K562 (cell line): Measurements from ENCODE around the gene GSS. TPM values are rescaled to one million over a fixed set of nuclear protein-coding genes. Genes with fewer than 3 reads are reported as not detected.

Source experiments
- ATAC-seq: fragments of 200-7000 bp; cut with Tn5 transposase; 3 replicates; pipeline ENCODE4 v1.9.1; 2020; ENCODE audit warnings: moderate library complexity
- BruUV-seq: library from RNA; stranded (reverse); fragments of 400-500 nt; replicated peaks from 2 replicates; lab custom pipeline; 2021; lab: Mats Ljungman, UMichigan
- CTCF ChIA-PET: fragments of 300-600 bp; formaldehyde crosslinking; extraction: SDS; loops from one replicate; lab custom pipeline; 2021; ENCODE audit warnings: low intra/inter-chr PET ratio; lab: Yijun Ruan, JAX
- POLR2A ChIA-PET: fragments of 300-600, 350-650 bp; sonication (Branson Sonifier 250); formaldehyde crosslinking; extraction: SDS; loops from one replicate; lab custom pipeline; 2021; ENCODE audit warnings: antibody characterized with exemption, inconsistent platforms; lab: Yijun Ruan, JAX
- DNase-seq, 4 experiments: peaks; one replicate each; pipeline versions ENCODE4 v3.0.0 to v3.0.0-alpha.2; 2011 to 2018; ENCODE audit warnings: low spot score in 3 of 4, mixed read lengths in 3 of 4; ENCODE audit errors: extremely low read depth in 1 of 4
- FAIRE-seq: peaks from 2 replicates; lab custom pipeline; 2011; peaks lifted over from hg19 to GRCh38; lab: Jason Lieb, UNC
- H2AFZ ChIP-seq: 2 replicates; pipeline ENCODE4 v1.6.0; 2011; ENCODE audit warnings: low read depth, low read length, control low read depth, inconsistent platforms
- H3K27ac ChIP-seq: fragments of 200-600 bp; 3 replicates; pipeline ENCODE4 v1.8.0; 2011; ENCODE audit warnings: low read depth, mild to moderate bottlenecking, control low read depth, inconsistent platforms, low read length, moderate library complexity, mixed read lengths; ENCODE audit errors: extremely low read depth
- H3K27me3 ChIP-seq, 2 experiments: fragments of 300-600 bp in 1 of 2; 2 replicates in 1 of 2; 3 replicates in 1 of 2; pipeline versions ENCODE4 v1.6.0 to v1.8.0; 2011; ENCODE audit warnings: inconsistent platforms in 2 of 2, low read length in 2 of 2, mild to moderate bottlenecking in 1 of 2, mixed read lengths in 1 of 2, moderate library complexity in 1 of 2; ENCODE audit not compliant: control insufficient read depth in 2 of 2, insufficient read depth in 2 of 2
- H3K36me3 ChIP-seq: fragments of 300-600 bp; 3 replicates; pipeline ENCODE4 v1.8.0; 2011; ENCODE audit warnings: mild to moderate bottlenecking, low read length, inconsistent platforms; ENCODE audit not compliant: control insufficient read depth, insufficient read depth
- H3K4me1 ChIP-seq, 2 experiments: fragments of 200-600 bp in 1 of 2; replicated peaks in 1 of 2; 2 replicates in 1 of 2; 3 replicates in 1 of 2; pipeline versions ENCODE4 v1.5.1 to v1.8.0; 2011; ENCODE audit warnings: inconsistent platforms in 2 of 2, low read length in 2 of 2, mild to moderate bottlenecking in 1 of 2, mixed read lengths in 1 of 2, moderate library complexity in 1 of 2; ENCODE audit not compliant: control insufficient read depth in 2 of 2, insufficient read depth in 2 of 2
- H3K4me2 ChIP-seq: 2 replicates; pipeline ENCODE4 v1.6.1; 2011; ENCODE audit warnings: low read length, control low read depth, inconsistent platforms, mixed read lengths; ENCODE audit not compliant: insufficient read depth
- H3K4me3 ChIP-seq: fragments of 200-600 bp; sonication (generic), shearing (Covaris generic); 2 replicates; pipeline ENCODE4 v1.5.1; 2016; ENCODE audit warnings: control low read depth, inconsistent platforms
- H3K79me2 ChIP-seq: fragments of 200-600 bp; 3 replicates; pipeline ENCODE4 v1.8.0; 2011; ENCODE audit warnings: low read length, inconsistent platforms; ENCODE audit not compliant: control insufficient read depth, insufficient read depth
- H3K9ac ChIP-seq, 2 experiments: 2 replicates each; pipeline versions ENCODE4 v1.6.0 to v1.6.1; 2011; ENCODE audit warnings: low read depth in 2 of 2, low read length in 2 of 2, control low read depth in 1 of 2, inconsistent platforms in 1 of 2, mild to moderate bottlenecking in 1 of 2, mixed read lengths in 1 of 2; ENCODE audit not compliant: insufficient read depth in 1 of 2
- H3K9me1 ChIP-seq: one replicate; pipeline ENCODE4 v1.6.0; 2011; ENCODE audit warnings: inconsistent platforms, mild to moderate bottlenecking, low read length, moderate library complexity; ENCODE audit not compliant: control insufficient read depth, insufficient read depth
- H3K9me3 ChIP-seq: replicated peaks from 2 replicates; pipeline ENCODE4 v1.5.1; 2011; ENCODE audit warnings: low read depth, low read length, inconsistent platforms; ENCODE audit not compliant: control insufficient read depth, insufficient read depth
- H4K20me1 ChIP-seq: replicated peaks from 2 replicates; pipeline ENCODE4 v1.6.1; 2011; ENCODE audit warnings: low read length, inconsistent platforms, mixed read lengths; ENCODE audit not compliant: control insufficient read depth, insufficient read depth
- ARHGAP35 ChIP-seq: fragments of 450-650 bp; IDR thresholded peaks from 2 replicates; pipeline ENCODE4 v1.6.1; 2018; ENCODE audit not compliant: partially characterized antibody
- CBFA2T2 ChIP-seq: fragments of 450-650 bp; conservative IDR thresholded peaks from 2 replicates; pipeline ENCODE4 v1.6.1; 2017; ENCODE audit warnings: mild to moderate bottlenecking
- CBX3 ChIP-seq, 2 experiments: IDR thresholded peaks; 1 replicate in 1 of 2; 2 replicates in 1 of 2; pipeline ENCODE4 v1.6.1; 2012; ENCODE audit warnings: inconsistent platforms in 2 of 2, low read length in 2 of 2, borderline replicate concordance in 1 of 2, control low read depth in 1 of 2
- ELF4 ChIP-seq: fragments of 450-650 bp; formaldehyde crosslinking; IDR thresholded peaks from 2 replicates; pipeline ENCODE4 v1.4.0; 2022; ENCODE audit warnings: missing genetic modification characterization
- FOS ChIP-seq: IDR thresholded peaks from 3 replicates; pipeline ENCODE4 v1.6.1; 2011; ENCODE audit not compliant: insufficient read length; ENCODE audit errors: extremely low read depth
- GTF2E2 ChIP-seq: fragments of 200-800 bp; sonication (Bioruptor generic); IDR thresholded peaks from 2 replicates; pipeline ENCODE4 v1.6.1; 2016; ENCODE audit warnings: missing genetic modification characterization, missing compliant biosample characterization
- ZNF584 ChIP-seq: fragments of 200-800 bp; sonication (Bioruptor generic); IDR thresholded peaks from 2 replicates; pipeline ENCODE4 v1.6.1; 2016; ENCODE audit warnings: low read depth, mild to moderate bottlenecking, missing genetic modification characterization, missing compliant biosample characterization
- ZNF589 ChIP-seq: fragments of 200-800 bp; sonication (Bioruptor generic); IDR thresholded peaks from 2 replicates; pipeline ENCODE4 v1.6.1; 2016; ENCODE audit warnings: low read depth, missing genetic modification characterization, missing compliant biosample characterization
- whole genome bisulfite sequencing: fragments of 100-300 bp; shearing (Covaris generic); methylation state at CpG from one replicate; pipeline ENCODE4 v1.1.6; 2016; ENCODE audit warnings: low coverage, mixed read lengths; ENCODE audit not compliant: insufficient coverage; ENCODE audit errors: missing lambda C conversion rate; 5-methylcytosine and 5-hydroxymethylcytosine counted together
- in situ Hi-C: fragments of 300-500 bp; cut with MboI; formaldehyde crosslinking; loops from 4 replicates; pipeline ENCODE4 v1.15.0; 2018; ENCODE audit warnings: inconsistent platforms, mixed read lengths
- intact Hi-C: fragments of 100-400 bp; cut with micrococcal nuclease; formaldehyde crosslinking; loops from 2 replicates; pipeline ENCODE4 v1.14.2; 2022
- polyA plus RNA-seq, 8 experiments: library from polyadenylated mRNA; depleted of rRNA in 4 of 8; stranded (reverse) in 5 of 8; unstranded in 3 of 8; fragments of >200 nt; fragmentation: Nextera tagmentation in 2 of 8; fragmentation: Illumina TruSeq in 1 of 8; extraction: Ambion mirVana in 2 of 8; extraction: Trizol in 1 of 8; gene quantifications; 2 replicates each; pipeline versions ENCODE4 v1.2.1 to v1.2.3, GENCODE V29; 2011 to 2014; ENCODE audit warnings: inconsistent platforms in 1 of 8, missing spikeins in 1 of 8
- total RNA-seq, 7 experiments: library from RNA; depleted of rRNA in 6 of 7; stranded (reverse); fragments of >200 nt in 6 of 7; fragmentation: Illumina TruSeq in 2 of 7; extraction: Trizol in 2 of 7; gene quantifications; 2 replicates each; pipeline versions ENCODE4 v1.2.1 to v1.2.3, GENCODE V29; 2011 to 2021; ENCODE audit warnings: low replicate concordance in 1 of 7
- TF ChIP-seq, protein P1 (sequence below): fragments of 250-450 bp; sonication (Bioruptor Pico); IDR thresholded peaks from 2 replicates; pipeline ENCODE4 v1.4.0; 2020; ENCODE audit warnings: mild to moderate bottlenecking, moderate library complexity
- TF ChIP-seq, protein P2 (sequence below): sonication (generic); formaldehyde crosslinking; IDR thresholded peaks from 2 replicates; pipeline ENCODE4 v1.8.0; 2023; ENCODE audit warnings: mild to moderate bottlenecking, missing genetic modification reagents
- TF ChIP-seq, protein P3 (sequence below): sonication (generic); formaldehyde crosslinking; IDR thresholded peaks from 2 replicates; pipeline ENCODE4 v1.8.0; 2022; ENCODE audit warnings: mild to moderate bottlenecking, missing genetic modification reagents
- TF ChIP-seq, protein P4 (sequence below): IDR thresholded peaks from 3 replicates; pipeline ENCODE4 v1.6.1; 2011; ENCODE audit warnings: borderline replicate concordance, mild to moderate bottlenecking, moderate library complexity; ENCODE audit not compliant: insufficient read length; ENCODE audit errors: extremely low read depth
- TF ChIP-seq, protein P5 (sequence below): IDR thresholded peaks from 2 replicates; pipeline ENCODE4 v1.6.1; 2014; ENCODE audit warnings: antibody characterized with exemption

GSS gene
- total and polyA plus RNA-seq, 9 of the 15 experiments (the other 6 are each of a cell fraction or from before 2014, with no cell fraction given), result 18.4 to 165 (median 89.4) TPM

DNA sequence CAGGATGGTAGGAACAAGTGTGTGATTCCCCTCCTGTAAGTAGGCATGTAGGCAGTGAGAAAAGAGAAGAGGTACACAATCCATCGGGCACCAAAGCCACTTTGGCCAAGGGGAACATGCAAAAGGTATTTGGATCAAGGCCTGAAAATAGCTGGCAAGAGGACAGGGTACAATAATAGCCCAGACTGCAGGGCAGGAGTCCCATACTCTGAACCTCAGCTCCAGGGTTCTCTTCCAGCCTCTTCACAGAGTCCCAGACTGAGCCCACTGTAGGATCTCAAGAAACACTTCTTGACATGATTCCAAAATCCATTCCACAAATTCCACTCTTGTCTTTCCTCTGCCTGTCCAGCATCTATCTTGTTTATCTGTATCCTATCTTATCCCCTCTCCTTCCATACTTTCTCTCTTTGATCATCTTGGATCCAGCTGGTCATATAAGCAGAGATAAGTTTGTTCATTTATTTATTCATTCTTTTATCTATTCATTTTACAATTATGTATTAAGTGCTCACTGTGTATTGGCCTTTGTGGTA lies 59.5 kb downstream of the GSS start:
- Histone ChIP-seq H3K4me3 (no peak overlapping the region), H3K36me3 (peaks cover 40% of the 10 kb centered on the region), H3K4me1 (peaks cover 3 to 11% of the 10 kb centered on the region in 2 experiments; a peak in 4 of 5 replicates), H3K4me2 (no peak overlapping the region), H3K9me3 (no peaks in the 10 kb centered on the region), H3K9me1 (no peaks in the 10 kb centered on the region), H3K27me3 (no peaks in the 10 kb centered on the region), H2AFZ (no peak overlapping the region), H4K20me1 (no peaks in the 10 kb centered on the region), H3K79me2 (peaks cover 37% of the 10 kb centered on the region; the same call in 2 of the 3 replicates), H3K9ac (no peak overlapping the region), H3K27ac (no peak overlapping the region)
- POLR2A ChIA-PET, result interaction anchor here (0.6 to 1.3 kb wide), 2 partner anchors 9 to 12 kb away, joined by 3 read pairs; no protein-coding TSS in a partner anchor
- DNase-seq (no peak), ATAC-seq (no peak), FAIRE-seq (no peak)
- intact Hi-C loops, result no loop called here
- CTCF ChIA-PET, result no interaction called here
- in situ Hi-C loops, result no loop called here
- WGBS, result 64% methylated on average over 1 of the region's 1 CpG
- no TSS peak for BruUV-seq
- TF ChIP-seq ARHGAP35 (no peak), CBX3 (IDR thresholded peaks at IDR 0.05; ENCODE audit: borderline replicate concordance in 1 of 2, low read length in 2 of 2) (no peak), GTF2E2 (no peak), CBFA2T2 (no peak), ZNF589 (CRISPR knock-in tag) (no peak), ELF4 (CRISPR knock-in tag) (no peak), FOS (no peak), ZNF584 (CRISPR knock-in tag) (no peak)
- TF ChIP-seq, protein P1, sequence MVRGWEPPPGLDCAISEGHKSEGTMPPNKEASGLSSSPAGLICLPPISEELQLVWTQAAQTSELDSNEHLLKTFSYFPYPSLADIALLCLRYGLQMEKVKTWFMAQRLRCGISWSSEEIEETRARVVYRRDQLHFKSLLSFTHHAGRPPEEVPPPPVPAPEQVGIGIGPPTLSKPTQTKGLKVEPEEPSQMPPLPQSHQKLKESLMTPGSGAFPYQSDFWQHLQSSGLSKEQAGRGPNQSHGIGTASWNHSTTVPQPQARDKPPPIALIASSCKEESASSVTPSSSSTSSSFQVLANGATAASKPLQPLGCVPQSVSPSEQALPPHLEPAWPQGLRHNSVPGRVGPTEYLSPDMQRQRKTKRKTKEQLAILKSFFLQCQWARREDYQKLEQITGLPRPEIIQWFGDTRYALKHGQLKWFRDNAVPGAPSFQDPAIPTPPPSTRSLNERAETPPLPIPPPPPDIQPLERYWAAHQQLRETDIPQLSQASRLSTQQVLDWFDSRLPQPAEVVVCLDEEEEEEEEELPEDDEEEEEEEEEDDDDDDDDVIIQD (CRISPR knock-in tag), result no peak
- TF ChIP-seq, protein P2, sequence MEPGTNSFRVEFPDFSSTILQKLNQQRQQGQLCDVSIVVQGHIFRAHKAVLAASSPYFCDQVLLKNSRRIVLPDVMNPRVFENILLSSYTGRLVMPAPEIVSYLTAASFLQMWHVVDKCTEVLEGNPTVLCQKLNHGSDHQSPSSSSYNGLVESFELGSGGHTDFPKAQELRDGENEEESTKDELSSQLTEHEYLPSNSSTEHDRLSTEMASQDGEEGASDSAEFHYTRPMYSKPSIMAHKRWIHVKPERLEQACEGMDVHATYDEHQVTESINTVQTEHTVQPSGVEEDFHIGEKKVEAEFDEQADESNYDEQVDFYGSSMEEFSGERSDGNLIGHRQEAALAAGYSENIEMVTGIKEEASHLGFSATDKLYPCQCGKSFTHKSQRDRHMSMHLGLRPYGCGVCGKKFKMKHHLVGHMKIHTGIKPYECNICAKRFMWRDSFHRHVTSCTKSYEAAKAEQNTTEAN, result no peak
- TF ChIP-seq, protein P3, sequence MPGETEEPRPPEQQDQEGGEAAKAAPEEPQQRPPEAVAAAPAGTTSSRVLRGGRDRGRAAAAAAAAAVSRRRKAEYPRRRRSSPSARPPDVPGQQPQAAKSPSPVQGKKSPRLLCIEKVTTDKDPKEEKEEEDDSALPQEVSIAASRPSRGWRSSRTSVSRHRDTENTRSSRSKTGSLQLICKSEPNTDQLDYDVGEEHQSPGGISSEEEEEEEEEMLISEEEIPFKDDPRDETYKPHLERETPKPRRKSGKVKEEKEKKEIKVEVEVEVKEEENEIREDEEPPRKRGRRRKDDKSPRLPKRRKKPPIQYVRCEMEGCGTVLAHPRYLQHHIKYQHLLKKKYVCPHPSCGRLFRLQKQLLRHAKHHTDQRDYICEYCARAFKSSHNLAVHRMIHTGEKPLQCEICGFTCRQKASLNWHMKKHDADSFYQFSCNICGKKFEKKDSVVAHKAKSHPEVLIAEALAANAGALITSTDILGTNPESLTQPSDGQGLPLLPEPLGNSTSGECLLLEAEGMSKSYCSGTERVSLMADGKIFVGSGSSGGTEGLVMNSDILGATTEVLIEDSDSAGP, result no peak
- TF ChIP-seq, protein P4, sequence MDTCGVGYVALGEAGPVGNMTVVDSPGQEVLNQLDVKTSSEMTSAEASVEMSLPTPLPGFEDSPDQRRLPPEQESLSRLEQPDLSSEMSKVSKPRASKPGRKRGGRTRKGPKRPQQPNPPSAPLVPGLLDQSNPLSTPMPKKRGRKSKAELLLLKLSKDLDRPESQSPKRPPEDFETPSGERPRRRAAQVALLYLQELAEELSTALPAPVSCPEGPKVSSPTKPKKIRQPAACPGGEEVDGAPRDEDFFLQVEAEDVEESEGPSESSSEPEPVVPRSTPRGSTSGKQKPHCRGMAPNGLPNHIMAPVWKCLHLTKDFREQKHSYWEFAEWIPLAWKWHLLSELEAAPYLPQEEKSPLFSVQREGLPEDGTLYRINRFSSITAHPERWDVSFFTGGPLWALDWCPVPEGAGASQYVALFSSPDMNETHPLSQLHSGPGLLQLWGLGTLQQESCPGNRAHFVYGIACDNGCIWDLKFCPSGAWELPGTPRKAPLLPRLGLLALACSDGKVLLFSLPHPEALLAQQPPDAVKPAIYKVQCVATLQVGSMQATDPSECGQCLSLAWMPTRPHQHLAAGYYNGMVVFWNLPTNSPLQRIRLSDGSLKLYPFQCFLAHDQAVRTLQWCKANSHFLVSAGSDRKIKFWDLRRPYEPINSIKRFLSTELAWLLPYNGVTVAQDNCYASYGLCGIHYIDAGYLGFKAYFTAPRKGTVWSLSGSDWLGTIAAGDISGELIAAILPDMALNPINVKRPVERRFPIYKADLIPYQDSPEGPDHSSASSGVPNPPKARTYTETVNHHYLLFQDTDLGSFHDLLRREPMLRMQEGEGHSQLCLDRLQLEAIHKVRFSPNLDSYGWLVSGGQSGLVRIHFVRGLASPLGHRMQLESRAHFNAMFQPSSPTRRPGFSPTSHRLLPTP, result no peak
- TF ChIP-seq, protein P5, sequence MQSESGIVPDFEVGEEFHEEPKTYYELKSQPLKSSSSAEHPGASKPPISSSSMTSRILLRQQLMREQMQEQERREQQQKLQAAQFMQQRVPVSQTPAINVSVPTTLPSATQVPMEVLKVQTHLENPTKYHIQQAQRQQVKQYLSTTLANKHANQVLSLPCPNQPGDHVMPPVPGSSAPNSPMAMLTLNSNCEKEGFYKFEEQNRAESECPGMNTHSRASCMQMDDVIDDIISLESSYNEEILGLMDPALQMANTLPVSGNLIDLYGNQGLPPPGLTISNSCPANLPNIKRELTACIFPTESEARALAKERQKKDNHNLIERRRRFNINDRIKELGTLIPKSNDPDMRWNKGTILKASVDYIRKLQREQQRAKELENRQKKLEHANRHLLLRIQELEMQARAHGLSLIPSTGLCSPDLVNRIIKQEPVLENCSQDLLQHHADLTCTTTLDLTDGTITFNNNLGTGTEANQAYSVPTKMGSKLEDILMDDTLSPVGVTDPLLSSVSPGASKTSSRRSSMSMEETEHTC, result no peak
